Astrocyte (in vitro differentiated cells and primary cell): ENCODE results near the gene CTSD. TPM values are rescaled to one million over a fixed set of nuclear protein-coding genes. Genes with fewer than 3 reads are reported as not detected.

Source experiments
- DNase-seq: peaks from one replicate; pipeline ENCODE4 v3.0.0-alpha.2; 2010; ENCODE audit warnings: low read depth
- FAIRE-seq: peaks from 2 replicates; lab custom pipeline; 2011; peaks lifted over from hg19 to GRCh38; lab: Jason Lieb, UNC
- H2AFZ ChIP-seq: 2 replicates; pipeline ENCODE4 v1.6.0; 2012; ENCODE audit warnings: low read depth, low read length, inconsistent platforms
- H3K27ac ChIP-seq: 2 replicates; pipeline ENCODE4 v1.5.1; 2011; ENCODE audit warnings: low read depth, low read length, inconsistent platforms
- H3K27me3 ChIP-seq: 2 replicates; pipeline ENCODE4 v1.6.0; 2011; ENCODE audit warnings: low read length, inconsistent platforms; ENCODE audit not compliant: insufficient read depth
- H3K36me3 ChIP-seq: 2 replicates; pipeline ENCODE4 v1.5.1; 2011; ENCODE audit warnings: low read length, inconsistent platforms; ENCODE audit not compliant: insufficient read depth
- H3K4me1 ChIP-seq: 2 replicates; pipeline ENCODE4 v1.5.1; 2011; ENCODE audit warnings: low read length, inconsistent platforms; ENCODE audit not compliant: insufficient read depth
- H3K4me2 ChIP-seq: 2 replicates; pipeline ENCODE4 v1.6.0; 2012; ENCODE audit warnings: low read length, inconsistent platforms
- H3K4me3 ChIP-seq: 2 replicates; pipeline ENCODE4 v1.5.1; 2011; ENCODE audit warnings: low read depth, mild to moderate bottlenecking, low read length, inconsistent platforms; ENCODE audit not compliant: insufficient read depth
- H3K79me2 ChIP-seq: 2 replicates; pipeline ENCODE4 v1.6.0; 2012; ENCODE audit warnings: mild to moderate bottlenecking, low read length, inconsistent platforms; ENCODE audit not compliant: insufficient read depth
- H3K9ac ChIP-seq: 2 replicates; pipeline ENCODE4 v1.6.0; 2012; ENCODE audit warnings: mild to moderate bottlenecking, low read length, inconsistent platforms
- H3K9me3 ChIP-seq: 2 replicates; pipeline ENCODE4 v1.5.1; 2012; ENCODE audit warnings: low read depth, mild to moderate bottlenecking, low read length, inconsistent platforms; ENCODE audit not compliant: insufficient read depth
- H4K20me1 ChIP-seq: 2 replicates; pipeline ENCODE4 v1.6.0; 2012; ENCODE audit warnings: low read length, inconsistent platforms; ENCODE audit not compliant: insufficient read depth
- H3K27ac Mint-ChIP-seq: one replicate; pipeline ENCODE4 v1.8.0; 2021; ENCODE audit warnings: mild to moderate bottlenecking, mixed read lengths; ENCODE audit not compliant: unreplicated experiment
- H3K27me3 Mint-ChIP-seq: one replicate; pipeline ENCODE4 v1.8.0; 2021; ENCODE audit warnings: low read depth, mixed read lengths; ENCODE audit not compliant: unreplicated experiment
- H3K36me3 Mint-ChIP-seq: one replicate; pipeline ENCODE4 v1.8.0; 2021; ENCODE audit warnings: low read depth, mixed read lengths; ENCODE audit not compliant: unreplicated experiment
- H3K4me1 Mint-ChIP-seq: one replicate; pipeline ENCODE4 v1.8.0; 2021; ENCODE audit warnings: low read depth, mixed read lengths; ENCODE audit not compliant: unreplicated experiment
- H3K4me3 Mint-ChIP-seq: one replicate; pipeline ENCODE4 v1.8.0; 2021; ENCODE audit warnings: mild to moderate bottlenecking, moderate library complexity, mixed read lengths; ENCODE audit not compliant: unreplicated experiment
- H3K9me3 Mint-ChIP-seq: one replicate; pipeline ENCODE4 v1.8.0; 2021; ENCODE audit warnings: mild to moderate bottlenecking, mixed read lengths; ENCODE audit not compliant: unreplicated experiment
- EZH2 ChIP-seq: IDR thresholded peaks from 2 replicates; pipeline ENCODE4 v1.6.1; 2012; ENCODE audit warnings: mild to moderate bottlenecking, low read length, inconsistent platforms; ENCODE audit not compliant: insufficient read depth
- total RNA-seq: library from RNA; stranded (reverse); gene quantifications from 2 replicates; pipeline ENCODE4 v1.2.1, GENCODE V29; 2021
- TF ChIP-seq, protein P1 (sequence below): IDR thresholded peaks from 2 replicates; pipeline ENCODE4 v1.5.1; 2011; ENCODE audit warnings: low read depth, mild to moderate bottlenecking, inconsistent platforms, low read length, moderate library complexity; ENCODE audit not compliant: insufficient read depth

Gene CTSD
- total RNA-seq, 1 donor from 2014 or later, result 290 TPM

DNA sequence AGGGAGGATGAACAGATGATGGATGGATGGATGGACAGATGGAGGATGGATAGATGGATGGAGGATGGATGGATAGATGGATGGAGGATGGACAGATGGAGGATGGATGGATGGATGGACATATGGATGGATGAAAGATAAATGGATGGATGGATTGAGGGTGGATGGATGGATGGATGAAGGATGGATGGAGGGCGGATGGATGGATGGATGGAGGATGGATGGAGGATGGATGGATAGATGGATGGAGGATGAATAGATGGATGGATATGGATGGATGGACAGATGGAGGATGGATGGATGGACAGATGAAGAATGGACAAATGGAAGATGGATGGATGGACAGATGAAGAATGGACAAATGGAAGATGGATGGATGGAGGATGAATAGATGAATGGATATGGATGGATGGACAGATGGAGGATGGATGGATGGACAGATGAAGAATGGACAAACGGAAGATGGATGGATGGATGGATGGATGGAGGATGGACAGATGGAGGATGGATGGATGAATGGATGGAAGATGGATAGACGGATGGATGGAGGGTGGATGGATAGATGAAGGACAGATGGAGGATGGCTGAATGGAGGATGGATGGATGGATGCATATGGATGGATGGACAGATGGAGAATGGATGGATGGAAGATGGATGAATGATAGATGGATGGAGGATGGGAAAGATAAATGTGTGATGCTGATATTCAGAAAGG lies 20.7 kb downstream of the CTSD start:
- no peak overlapping the region for H3K27ac Mint-ChIP-seq
- no peak for FAIRE-seq
- H3K27ac ChIP-seq, result no peak overlapping the region
- no peak overlapping the region for H3K9ac ChIP-seq
- H3K27me3 Mint-ChIP-seq, result peaks cover 23% of the 10 kb centered on the region
- peaks cover 10% of the 10 kb centered on the region for H3K9me3 Mint-ChIP-seq
- H3K27me3 ChIP-seq, result no peaks in the 10 kb centered on the region
- no peaks in the 10 kb centered on the region for H3K4me1 ChIP-seq
- no peak for DNase-seq
- H4K20me1 ChIP-seq, result peaks cover 23% of the 10 kb centered on the region
- no peaks in the 10 kb centered on the region for H3K79me2 ChIP-seq
- peaks cover 8% of the 10 kb centered on the region for H3K9me3 ChIP-seq
- peaks cover 5% of the 10 kb centered on the region for H3K36me3 Mint-ChIP-seq
- no peak overlapping the region for H3K4me3 Mint-ChIP-seq
- no peak overlapping the region for H2AFZ ChIP-seq
- H3K4me1 Mint-ChIP-seq, result no peaks in the 10 kb centered on the region
- TF ChIP-seq, protein P1, sequence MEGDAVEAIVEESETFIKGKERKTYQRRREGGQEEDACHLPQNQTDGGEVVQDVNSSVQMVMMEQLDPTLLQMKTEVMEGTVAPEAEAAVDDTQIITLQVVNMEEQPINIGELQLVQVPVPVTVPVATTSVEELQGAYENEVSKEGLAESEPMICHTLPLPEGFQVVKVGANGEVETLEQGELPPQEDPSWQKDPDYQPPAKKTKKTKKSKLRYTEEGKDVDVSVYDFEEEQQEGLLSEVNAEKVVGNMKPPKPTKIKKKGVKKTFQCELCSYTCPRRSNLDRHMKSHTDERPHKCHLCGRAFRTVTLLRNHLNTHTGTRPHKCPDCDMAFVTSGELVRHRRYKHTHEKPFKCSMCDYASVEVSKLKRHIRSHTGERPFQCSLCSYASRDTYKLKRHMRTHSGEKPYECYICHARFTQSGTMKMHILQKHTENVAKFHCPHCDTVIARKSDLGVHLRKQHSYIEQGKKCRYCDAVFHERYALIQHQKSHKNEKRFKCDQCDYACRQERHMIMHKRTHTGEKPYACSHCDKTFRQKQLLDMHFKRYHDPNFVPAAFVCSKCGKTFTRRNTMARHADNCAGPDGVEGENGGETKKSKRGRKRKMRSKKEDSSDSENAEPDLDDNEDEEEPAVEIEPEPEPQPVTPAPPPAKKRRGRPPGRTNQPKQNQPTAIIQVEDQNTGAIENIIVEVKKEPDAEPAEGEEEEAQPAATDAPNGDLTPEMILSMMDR, result no peak
- TF ChIP-seq EZH2, result no peak
- H3K4me2 ChIP-seq, result no peak overlapping the region
- H3K36me3 ChIP-seq, result no peaks in the 10 kb centered on the region
- no peak overlapping the region for H3K4me3 ChIP-seq

DNA sequence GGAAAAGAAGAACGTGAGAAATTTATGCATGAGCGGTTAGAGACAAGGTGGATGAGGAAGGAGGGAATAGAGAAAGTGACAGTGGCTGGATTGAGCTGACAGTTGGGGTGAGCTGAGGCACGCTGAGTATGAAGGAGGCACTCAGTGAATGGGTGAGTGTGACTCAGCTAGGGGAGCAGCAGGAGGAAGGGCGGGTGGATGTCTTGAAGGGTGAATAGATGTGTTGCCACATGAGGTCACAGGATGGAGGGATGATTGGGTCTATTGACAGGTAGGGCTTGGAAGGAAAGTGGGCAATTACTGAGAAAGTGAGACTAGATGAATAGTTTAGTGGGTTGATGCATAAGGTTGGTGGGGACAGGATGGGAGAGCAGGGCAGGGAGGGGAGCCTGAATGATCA lies 21.4 kb downstream of the CTSD start:
- Mint-ChIP-seq H3K27ac (no peak overlapping the region), H3K4me1 (no peaks in the 10 kb centered on the region)
- no peak overlapping the region for H3K27ac ChIP-seq

DNA sequence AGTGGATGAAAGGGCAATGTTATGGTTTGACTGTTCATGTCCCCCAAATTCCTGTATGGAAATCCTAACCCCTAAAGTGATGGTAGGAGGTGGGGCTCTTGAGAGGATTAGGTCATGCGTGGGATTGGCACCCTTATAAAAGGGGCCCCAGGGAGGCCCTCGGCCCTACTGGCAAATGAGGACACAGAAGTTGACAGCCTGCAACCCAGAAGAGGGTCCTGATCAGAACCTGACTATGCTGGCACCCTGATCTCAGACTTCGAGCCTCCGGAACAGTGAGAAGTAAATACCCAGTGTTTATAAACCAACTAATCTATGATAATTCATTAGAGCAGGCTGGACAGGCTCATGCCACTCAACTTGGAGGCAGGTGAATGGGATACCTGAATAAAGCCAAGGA lies 22.0 kb downstream of the CTSD start:
- H3K4me3 Mint-ChIP-seq, result no peak overlapping the region
- no peak for DNase-seq
- Histone ChIP-seq H3K9ac (no peak overlapping the region), H3K4me3 (no peak overlapping the region), H3K27ac (no peak overlapping the region), H4K20me1 (peaks cover 14% of the 10 kb centered on the region), H3K36me3 (no peaks in the 10 kb centered on the region), H3K9me3 (peaks cover 15% of the 10 kb centered on the region), H3K27me3 (no peaks in the 10 kb centered on the region), H3K4me2 (no peak overlapping the region), H2AFZ (no peak overlapping the region), H3K4me1 (no peaks in the 10 kb centered on the region), H3K79me2 (no peaks in the 10 kb centered on the region)
- no peak for FAIRE-seq
- TF ChIP-seq EZH2, result no peak
- TF ChIP-seq, protein P1, result no peak
- H3K27ac Mint-ChIP-seq, result no peak overlapping the region
- H3K4me1 Mint-ChIP-seq, result no peaks in the 10 kb centered on the region
- peaks cover 19% of the 10 kb centered on the region for H3K9me3 Mint-ChIP-seq
- H3K27me3 Mint-ChIP-seq, result peaks cover 32% of the 10 kb centered on the region
- H3K36me3 Mint-ChIP-seq, result peaks cover 5% of the 10 kb centered on the region

More for the DNA sequence above, 21.4 kb downstream of the CTSD start:
- Histone ChIP-seq H3K36me3 (no peaks in the 10 kb centered on the region), H3K4me1 (no peaks in the 10 kb centered on the region), H3K9me3 (peaks cover 10% of the 10 kb centered on the region), H2AFZ (no peak overlapping the region), H3K4me2 (no peak overlapping the region), H3K79me2 (no peaks in the 10 kb centered on the region), H3K27me3 (no peaks in the 10 kb centered on the region), H3K9ac (no peak overlapping the region), H3K4me3 (no peak overlapping the region), H4K20me1 (peaks cover 18% of the 10 kb centered on the region)
- no peak overlapping the region for H3K4me3 Mint-ChIP-seq
- H3K9me3 Mint-ChIP-seq, result peaks cover 15% of the 10 kb centered on the region
- DNase-seq (no peak), FAIRE-seq (no peak)
- H3K36me3 Mint-ChIP-seq, result peaks cover 5% of the 10 kb centered on the region
- TF ChIP-seq, protein P1, result no peak
- no peak for TF ChIP-seq EZH2
- peaks cover 28% of the 10 kb centered on the region for H3K27me3 Mint-ChIP-seq
